Measurements from ENCODE around the gene ARHGAP4. TPM values are rescaled to one million over a fixed set of nuclear protein-coding genes. Genes with fewer than 3 reads are reported as not detected.
A peak's percentile ranks its signal among the peaks of the same experiment; 100 is the strongest.

ARHGAP4 gene
- total RNA-seq (73.0 TPM), polyA plus RNA-seq (ENCODE audit: insufficient read depth, low read depth, low replicate concordance) (38.3 TPM)
- long read RNA-seq, donor 1, partial matches to known transcripts: 9 of 13 reads
- long read RNA-seq, donor 1, other reads (novel, unspliced or antisense): 0 of 13 reads
- long read RNA-seq, donor 2: 0 reads
- long read RNA-seq, donor 3: 0 reads
- long read RNA-seq, donor 4, partial matches to known transcripts: 5 of 7 reads
- long read RNA-seq, donor 4, other reads (novel, unspliced or antisense): 0 of 7 reads
- long read RNA-seq, donor 5: 0 reads
- long read RNA-seq, donor 6, partial matches to known transcripts: 0 of 2 reads
- long read RNA-seq, donor 6, other reads (novel, unspliced or antisense): 0 of 2 reads
- long read RNA-seq, donor 7, transcript ARHGAP4-201 (22 exons, 3,235 nt): major isoform, 8 of 49 reads
- long read RNA-seq, donor 7, partial matches to known transcripts: 20 of 49 reads
- long read RNA-seq, donor 7, other reads (novel, unspliced or antisense): 17 of 49 reads
- long read RNA-seq, donor 8: 0 reads
- long read RNA-seq, donor 9: 0 reads
- long read RNA-seq, donor 10, partial matches to known transcripts: 0 of 1 reads
- long read RNA-seq, donor 10, other reads (novel, unspliced or antisense): 0 of 1 reads

DNA sequence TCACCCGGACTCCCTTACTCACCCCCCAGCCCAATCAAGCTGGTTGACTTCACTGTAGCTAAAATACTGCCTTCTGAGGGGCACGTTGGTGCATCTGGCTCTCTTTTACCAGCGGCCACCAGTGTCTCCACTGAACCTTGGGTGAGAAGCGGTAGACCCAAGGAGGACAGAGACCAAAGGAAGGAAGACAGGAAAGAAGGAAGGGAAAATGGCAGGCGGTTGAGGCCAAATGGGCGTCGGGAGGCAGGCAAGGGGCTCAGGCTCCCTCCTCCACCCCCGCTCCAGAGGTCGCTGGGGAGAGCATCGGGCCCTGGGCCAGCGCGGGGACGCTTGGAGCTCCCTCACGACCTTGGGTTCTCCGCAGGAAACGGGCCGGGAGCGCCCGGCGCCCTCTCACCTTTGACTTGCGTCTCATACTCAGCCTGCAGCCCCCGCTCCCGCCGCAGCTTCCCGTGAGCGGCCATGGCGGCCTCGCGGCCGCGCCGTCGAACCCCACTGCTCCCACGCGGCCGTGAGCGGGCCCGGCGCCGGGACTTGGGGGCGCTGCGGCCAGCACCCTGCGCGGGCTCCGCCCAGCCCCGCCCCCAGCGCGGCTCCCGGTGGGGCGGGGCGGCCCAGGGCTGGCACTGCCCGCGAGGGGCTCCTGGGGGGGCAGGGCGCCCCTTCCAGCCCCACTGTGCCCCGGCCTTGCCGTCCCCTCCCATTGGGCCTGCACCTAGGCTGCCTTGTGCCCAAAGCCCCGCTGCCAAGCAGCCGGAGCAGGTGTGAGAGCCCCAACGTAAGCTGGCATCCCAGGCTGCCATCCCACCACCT is at the start of gene ARHGAP4:
TSS of gene ARHGAP4 (minus strand) at position 526 of the 813 bp plus-strand sequence. CDS start at position 464, 62 bp downstream.
- Histone ChIP-seq H3K27ac (ENCODE audit: low read depth in 2 of 2, low read length in 2 of 2) (peak within 1 kb of the TSS; percentile 96 to 97), H3K36me3 (ENCODE audit: control insufficient read depth in 2 of 3, insufficient read depth in 3 of 3, low read length in 3 of 3) (peaks cover 0 to 2% (median 0%) of the 10 kb centered on the region in 3 donors), H3K4me3 (ENCODE audit: low read length in 3 of 3) (peak within 1 kb of the TSS; percentile 56 to 71 (median 57)), H3K9ac (ENCODE audit: low read length in 3 of 3) (peak within 1 kb of the TSS in 1 of 3 donors; percentile 86), H3K9me3 (ENCODE audit: control insufficient read depth in 2 of 3, insufficient read depth in 1 of 3, low read length in 3 of 3) (no peaks in the 10 kb centered on the region), H3K27me3 (ENCODE audit: control insufficient read depth, insufficient read depth, low read length) (no peaks in the 10 kb centered on the region), H3K4me1 (ENCODE audit: control insufficient read depth in 2 of 3, insufficient read depth in 2 of 3, low read depth in 1 of 3, low read length in 3 of 3) (peaks cover 0 to 23% (median 7%) of the 10 kb centered on the region in 3 donors)
- intact Hi-C loops (cut with DNase I): no loop called here
- FAIRE-seq (no peak), DNase-seq (peak in 2 of 5 donors; percentile 9 to 82)
- TF ChIP-seq, protein P1, sequence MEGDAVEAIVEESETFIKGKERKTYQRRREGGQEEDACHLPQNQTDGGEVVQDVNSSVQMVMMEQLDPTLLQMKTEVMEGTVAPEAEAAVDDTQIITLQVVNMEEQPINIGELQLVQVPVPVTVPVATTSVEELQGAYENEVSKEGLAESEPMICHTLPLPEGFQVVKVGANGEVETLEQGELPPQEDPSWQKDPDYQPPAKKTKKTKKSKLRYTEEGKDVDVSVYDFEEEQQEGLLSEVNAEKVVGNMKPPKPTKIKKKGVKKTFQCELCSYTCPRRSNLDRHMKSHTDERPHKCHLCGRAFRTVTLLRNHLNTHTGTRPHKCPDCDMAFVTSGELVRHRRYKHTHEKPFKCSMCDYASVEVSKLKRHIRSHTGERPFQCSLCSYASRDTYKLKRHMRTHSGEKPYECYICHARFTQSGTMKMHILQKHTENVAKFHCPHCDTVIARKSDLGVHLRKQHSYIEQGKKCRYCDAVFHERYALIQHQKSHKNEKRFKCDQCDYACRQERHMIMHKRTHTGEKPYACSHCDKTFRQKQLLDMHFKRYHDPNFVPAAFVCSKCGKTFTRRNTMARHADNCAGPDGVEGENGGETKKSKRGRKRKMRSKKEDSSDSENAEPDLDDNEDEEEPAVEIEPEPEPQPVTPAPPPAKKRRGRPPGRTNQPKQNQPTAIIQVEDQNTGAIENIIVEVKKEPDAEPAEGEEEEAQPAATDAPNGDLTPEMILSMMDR (IDR thresholded peaks at IDR 0.05; ENCODE audit: borderline replicate concordance, extremely low read depth, insufficient read depth): no peak

DNA sequence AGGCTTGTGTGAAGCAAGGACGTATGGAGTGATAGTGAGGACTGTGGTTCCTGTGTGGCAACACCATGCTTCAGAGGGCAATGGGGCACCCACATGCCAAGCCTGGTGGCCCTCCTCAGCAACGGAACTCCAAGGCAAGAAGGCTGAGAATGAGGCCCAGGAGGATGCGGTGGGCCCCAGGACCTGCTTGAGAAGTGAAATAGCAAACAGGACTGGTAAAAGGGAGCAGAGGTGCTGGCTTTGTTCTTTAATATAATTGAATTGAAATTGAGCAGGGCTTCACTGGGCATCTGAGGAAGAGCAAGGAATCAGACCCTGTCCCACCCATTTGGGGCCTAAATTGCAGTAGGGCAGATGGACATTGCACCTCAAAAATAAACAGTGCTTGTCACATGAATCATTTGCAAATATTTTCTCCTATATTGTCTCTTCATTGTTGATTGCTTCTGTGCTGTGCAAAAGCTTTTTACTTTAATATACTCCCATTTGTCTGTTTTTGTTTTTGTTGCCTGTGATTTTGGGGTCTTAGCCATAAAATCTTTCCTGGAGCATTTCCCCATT is 48.7 kb upstream of the ARHGAP4 start:
- no peak overlapping the region for H3K9ac ChIP-seq (ENCODE audit: low read length in 3 of 3)
- FAIRE-seq: no peak
- no peaks in the 10 kb centered on the region for H3K9me3 ChIP-seq (ENCODE audit: control insufficient read depth in 2 of 3, insufficient read depth in 1 of 3, low read length in 3 of 3)
- H3K4me1 ChIP-seq (ENCODE audit: control insufficient read depth in 2 of 3, insufficient read depth in 2 of 3, low read depth in 1 of 3, low read length in 3 of 3): peaks cover 0 to 15% (median 5%) of the 10 kb centered on the region in 3 donors
- H3K27me3 ChIP-seq (ENCODE audit: control insufficient read depth, insufficient read depth, low read length): no peaks in the 10 kb centered on the region
- TF ChIP-seq, protein P1 (IDR thresholded peaks at IDR 0.05; ENCODE audit: borderline replicate concordance, extremely low read depth, insufficient read depth): no peak
- DNase-seq: no peak
- H3K36me3 ChIP-seq (ENCODE audit: control insufficient read depth in 2 of 3, insufficient read depth in 3 of 3, low read length in 3 of 3): no peaks in the 10 kb centered on the region
- H3K4me3 ChIP-seq (ENCODE audit: low read length in 3 of 3): no peak overlapping the region
- intact Hi-C loops (cut with DNase I): no loop called here
- no peak overlapping the region for H3K27ac ChIP-seq (ENCODE audit: low read depth in 2 of 2, low read length in 2 of 2)

DNA sequence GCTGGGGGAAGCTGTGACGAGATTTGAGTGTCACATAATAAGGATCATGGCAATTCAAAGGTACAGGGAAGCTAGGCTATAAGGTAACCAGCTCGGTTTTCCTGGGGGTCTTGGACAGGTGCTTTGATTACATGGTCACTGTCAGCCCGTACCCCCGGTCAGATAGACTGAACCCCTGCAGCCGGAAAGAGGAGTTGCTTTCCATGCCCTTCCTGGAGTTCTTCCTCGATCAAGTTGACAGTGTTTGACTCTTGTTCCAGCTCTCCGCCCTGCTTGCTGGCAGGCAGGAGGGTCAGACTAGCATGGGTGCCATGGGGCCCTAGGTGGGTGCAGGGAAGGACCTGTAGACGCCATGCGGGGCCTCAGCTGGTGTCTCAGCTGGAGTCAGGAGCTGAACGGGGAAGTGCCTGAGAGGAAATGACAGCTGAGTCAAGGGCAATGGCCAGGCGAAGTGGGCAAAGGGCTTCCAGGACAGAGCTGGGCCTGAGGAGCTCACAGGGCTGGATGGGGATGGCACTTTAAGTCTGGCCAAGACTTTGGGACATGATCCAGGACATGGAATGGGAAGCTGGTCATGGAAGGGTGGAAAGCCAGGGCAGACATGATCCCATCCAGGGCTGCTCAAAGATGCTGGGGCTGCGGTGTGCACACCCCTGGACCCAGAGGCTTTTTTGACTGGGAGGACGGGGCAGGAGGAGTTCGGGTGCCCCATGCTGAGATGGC is 48.1 kb upstream of the ARHGAP4 start:
- H3K4me3 ChIP-seq (ENCODE audit: low read length in 3 of 3): peak overlapping the region in 1 of 3 donors; percentile 69
- H3K27me3 ChIP-seq (ENCODE audit: control insufficient read depth, insufficient read depth, low read length): no peaks in the 10 kb centered on the region
- no peaks in the 10 kb centered on the region for H3K36me3 ChIP-seq (ENCODE audit: control insufficient read depth in 2 of 3, insufficient read depth in 3 of 3, low read length in 3 of 3)
- intact Hi-C loops (cut with DNase I): no loop called here
- peak overlapping the region in 1 of 3 donors; percentile 6 for H3K9ac ChIP-seq (ENCODE audit: low read length in 3 of 3)
- no peaks in the 10 kb centered on the region for H3K9me3 ChIP-seq (ENCODE audit: control insufficient read depth in 2 of 3, insufficient read depth in 1 of 3, low read length in 3 of 3)
- H3K4me1 ChIP-seq (ENCODE audit: control insufficient read depth in 2 of 3, insufficient read depth in 2 of 3, low read depth in 1 of 3, low read length in 3 of 3): peaks cover 0 to 18% (median 5%) of the 10 kb centered on the region in 3 donors
- H3K27ac ChIP-seq (ENCODE audit: low read depth in 2 of 2, low read length in 2 of 2): peak overlapping the region; percentile 80 to 91
- TF ChIP-seq, protein P1 (IDR thresholded peaks at IDR 0.05; ENCODE audit: borderline replicate concordance, extremely low read depth, insufficient read depth): no peak
- FAIRE-seq (no peak), DNase-seq (peak in 1 of 5 donors; percentile 78)

Measured in kidney (tissue), 22 donors.